ENCODE results near the gene OPHN1.

The OPHN1 gene

DNA sequence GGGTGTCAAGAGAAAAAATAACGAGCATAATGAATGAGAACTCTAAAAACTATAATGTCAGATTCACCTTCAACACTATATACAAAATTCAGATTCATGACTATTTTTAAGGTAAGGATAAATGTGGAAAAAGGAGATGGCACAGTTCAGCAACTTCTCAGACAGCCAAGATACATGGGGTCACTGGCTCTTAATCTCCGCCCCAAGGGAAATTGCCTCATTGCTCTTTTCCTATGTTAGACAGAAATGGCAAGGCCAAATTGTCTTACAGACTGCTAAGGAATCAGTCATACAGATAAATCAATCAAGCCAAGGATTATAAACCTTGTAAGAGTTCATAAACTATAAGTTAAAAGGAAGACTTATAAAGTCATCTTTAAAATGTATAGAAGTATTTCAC is 183.4 kb downstream of the OPHN1 start:
- no peak for DNase-seq (ENCODE audit: low read depth)

DNA sequence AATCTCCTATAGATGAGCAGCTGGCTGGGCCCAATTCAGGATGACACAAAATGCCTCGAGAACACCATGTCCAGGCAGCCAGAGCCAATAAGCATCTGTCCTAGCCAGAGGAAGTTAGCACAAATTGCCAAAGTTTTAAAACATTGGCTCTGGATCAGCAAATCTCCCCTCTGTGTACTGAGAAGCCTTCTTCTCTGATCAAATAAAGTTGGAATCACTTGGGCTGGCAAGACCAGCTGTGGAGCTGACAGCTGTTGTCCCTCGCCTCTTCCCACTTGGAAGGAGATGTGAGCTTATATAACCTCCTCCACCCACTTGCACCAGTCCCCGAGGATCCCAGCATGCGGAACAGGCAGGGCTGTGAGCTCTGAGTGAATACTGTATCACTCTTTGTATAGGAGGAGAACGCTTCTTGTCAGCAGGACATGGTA is 183.9 kb downstream of the OPHN1 start:
- no peak for DNase-seq (ENCODE audit: low read depth)

DNA sequence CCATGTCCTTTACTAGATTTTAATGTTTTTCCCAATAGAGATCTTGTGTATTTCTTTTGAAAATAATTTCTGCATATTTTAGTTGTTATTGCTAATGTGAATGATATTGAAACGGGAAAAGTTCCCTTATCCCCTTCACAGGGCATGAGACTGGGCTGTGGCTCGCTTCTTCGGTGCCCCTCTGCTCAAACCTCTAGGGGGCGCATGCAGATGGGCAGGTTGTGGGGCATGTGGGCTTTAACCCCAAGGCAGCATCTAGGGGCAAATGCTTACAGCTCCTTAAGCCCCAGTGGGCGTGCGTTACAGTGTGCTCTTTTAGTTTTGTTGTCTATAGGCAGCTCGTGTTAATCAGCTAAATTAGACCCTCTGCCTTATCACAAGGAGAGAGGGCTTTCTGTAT is 194.7 kb downstream of the OPHN1 start:
- DNase-seq (ENCODE audit: low read depth): no peak

DNA sequence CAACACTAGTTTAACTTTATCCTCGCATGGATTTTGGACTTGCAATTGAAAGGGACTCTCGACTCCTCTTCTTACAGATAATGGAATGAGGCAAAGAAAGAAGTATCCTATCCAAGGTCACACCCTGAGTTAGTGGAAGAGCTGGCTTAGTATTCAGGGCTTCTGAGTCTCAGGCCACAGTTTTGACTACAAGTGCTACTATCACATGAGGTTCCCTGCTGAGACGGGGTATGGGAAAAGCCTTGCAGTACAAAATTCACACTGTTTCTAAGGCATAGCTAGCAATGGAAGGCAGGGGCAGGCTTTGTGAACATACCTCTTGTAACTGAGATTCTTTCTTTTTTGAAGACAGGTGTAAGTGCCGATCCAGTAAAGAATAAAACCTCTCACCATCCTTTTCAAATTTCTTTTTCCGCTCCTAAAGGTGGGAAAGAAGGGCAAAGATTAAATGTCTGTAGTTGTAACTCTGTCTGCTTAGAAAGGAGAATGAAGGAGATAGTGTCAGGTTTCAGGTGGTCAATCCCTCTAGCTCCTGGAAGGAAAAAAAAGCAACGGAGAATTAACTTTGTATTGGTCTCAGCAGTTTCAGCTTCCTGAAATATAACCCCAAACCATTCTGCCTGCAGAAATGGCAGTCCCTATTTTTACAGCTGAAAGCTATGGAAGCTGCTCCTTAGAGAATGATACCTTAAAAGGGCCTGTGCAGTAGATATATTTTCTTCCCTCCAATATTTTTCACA is 199.0 kb downstream of the OPHN1 start:
- DNase-seq (ENCODE audit: low read depth): no peak

DNA sequence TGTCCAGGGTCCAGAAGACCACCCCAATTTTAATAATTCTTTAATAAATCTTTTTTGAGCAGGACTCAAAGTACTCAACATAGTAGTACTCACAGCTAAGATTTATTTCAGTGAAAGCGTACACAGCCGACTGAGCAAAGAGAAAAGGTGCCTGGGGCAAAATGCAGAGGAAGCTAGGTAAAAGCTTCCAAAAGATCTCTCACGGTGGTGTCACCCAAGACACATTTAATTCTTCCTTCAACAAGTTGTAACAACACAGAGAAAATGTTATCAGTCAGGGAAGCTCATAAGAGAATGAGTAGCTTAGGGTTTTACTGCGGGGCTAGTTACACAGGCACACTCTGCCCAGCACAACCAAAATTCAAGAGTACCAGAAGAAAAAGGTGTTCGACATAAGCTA is 201.1 kb downstream of the OPHN1 start:
- DNase-seq (ENCODE audit: low read depth): no peak

DNA sequence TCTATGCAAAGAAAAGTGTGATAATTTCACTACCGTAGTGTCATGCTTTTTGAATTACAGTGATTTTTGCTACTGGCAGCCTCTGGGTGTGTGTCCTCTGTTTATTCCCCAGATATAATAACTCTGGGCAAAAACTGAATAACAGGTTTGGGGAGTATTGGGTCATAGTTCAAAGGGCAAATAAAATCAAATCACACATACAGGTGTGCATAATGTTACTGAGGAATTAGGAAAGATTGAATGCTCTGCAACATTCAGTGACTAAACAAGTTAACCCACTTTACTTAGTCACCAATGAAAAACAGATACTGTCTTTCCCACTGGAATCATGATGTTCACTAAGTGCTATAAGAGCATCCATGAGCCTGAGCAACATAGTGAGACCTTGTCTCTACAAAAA is 224.3 kb downstream of the OPHN1 start:
- no peak for DNase-seq (ENCODE audit: low read depth)

DNA sequence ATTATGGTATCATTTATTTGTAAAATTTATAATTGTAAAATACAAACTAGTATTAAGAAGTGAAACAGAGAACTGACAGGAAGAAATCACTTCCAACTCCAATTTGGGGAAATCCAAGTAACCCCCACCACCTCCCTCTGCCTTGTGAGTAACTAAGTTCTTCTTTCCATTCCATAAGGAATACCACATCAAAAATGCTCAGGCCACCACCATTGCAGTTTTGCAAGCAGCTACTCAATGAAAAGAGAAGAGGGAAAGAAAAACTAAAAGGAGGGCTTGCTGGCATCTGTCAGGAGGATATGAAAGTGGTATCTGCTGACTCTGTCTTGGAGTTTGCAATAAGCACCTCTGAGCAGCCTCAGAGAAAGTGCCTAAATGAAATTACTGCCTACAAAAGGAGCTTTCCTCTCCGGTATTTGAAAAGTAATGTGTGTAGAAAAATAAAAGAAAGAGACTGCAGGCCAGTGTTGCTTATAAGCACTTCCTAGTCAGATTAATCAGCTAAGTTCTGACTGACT is 228.7 kb downstream of the OPHN1 start:
- no peak for DNase-seq (ENCODE audit: low read depth)

DNA sequence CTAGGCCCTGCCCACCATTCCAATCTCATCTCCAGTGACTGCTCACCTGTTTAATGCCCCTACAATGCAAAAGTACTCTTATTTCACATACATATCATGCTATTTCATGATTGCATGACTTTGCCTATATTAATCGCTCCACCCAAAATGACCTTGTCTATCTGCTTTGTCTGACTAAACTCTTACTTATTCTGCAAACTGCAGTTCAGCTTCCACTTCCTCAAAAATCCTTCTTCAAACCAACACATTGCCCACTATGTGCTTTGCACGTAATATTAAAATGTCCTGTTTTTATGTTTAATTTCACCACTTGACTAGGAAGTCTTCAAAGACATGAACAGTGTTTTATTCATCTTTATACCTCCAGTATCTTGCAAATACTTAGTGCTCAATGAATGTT is 229.6 kb downstream of the OPHN1 start:
- DNase-seq (ENCODE audit: low read depth): no peak

DNA sequence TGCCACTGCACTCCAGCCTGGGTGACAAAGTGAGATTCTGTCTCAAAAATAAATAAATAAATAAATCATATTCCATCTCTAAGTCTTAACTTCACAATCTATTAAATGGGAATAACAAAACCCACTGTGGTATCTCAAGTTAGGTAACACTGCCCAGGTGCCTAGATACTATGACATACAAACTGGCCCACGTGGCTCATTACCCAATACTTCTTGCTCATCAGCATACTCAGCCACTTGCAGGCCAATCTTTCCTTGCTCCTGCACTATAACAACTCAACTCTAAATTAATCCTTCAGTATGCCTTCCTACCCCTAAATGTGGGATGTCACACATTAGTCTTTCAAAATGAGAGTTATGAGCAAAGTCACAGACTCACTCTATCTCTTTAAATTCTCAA is 230.1 kb downstream of the OPHN1 start:
- no peak for DNase-seq (ENCODE audit: low read depth)

DNA sequence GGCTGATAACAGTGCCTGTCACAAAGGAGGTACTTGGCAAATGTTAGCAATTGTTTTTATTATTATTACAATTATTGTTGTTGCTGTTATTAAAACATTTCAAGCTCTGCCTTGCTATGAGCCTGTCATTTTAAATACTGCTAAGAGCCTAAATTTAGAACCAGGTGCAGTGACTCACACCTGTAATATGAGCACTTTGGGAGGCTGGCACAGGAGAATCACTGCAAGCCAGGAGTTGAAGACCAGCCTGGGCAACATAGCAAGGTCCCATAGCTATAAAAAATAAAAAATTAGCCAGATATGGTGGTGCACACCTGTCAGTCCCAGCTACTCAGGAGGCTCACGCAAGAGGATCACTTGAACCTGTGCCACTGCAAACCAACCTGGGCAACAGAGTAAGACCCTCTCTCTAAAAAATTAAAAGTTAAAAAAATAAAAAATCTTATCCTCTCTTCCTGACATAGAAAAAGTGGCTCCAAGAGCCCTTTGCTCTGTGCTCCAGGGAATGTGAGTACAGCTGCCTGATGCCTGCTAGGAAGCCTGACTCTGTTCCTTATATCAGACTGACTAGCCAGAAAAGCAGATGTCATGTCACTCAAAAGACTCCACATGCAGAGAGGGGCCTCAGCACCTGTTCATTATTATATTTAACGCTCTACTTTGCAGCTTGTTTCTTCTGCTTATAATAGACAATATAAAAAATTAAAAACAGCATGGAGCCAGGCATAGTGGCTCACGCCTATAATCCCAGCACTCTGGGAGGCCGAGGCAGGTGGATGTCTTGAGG is 234.0 kb downstream of the OPHN1 start:
- DNase-seq (ENCODE audit: low read depth): no peak

DNA sequence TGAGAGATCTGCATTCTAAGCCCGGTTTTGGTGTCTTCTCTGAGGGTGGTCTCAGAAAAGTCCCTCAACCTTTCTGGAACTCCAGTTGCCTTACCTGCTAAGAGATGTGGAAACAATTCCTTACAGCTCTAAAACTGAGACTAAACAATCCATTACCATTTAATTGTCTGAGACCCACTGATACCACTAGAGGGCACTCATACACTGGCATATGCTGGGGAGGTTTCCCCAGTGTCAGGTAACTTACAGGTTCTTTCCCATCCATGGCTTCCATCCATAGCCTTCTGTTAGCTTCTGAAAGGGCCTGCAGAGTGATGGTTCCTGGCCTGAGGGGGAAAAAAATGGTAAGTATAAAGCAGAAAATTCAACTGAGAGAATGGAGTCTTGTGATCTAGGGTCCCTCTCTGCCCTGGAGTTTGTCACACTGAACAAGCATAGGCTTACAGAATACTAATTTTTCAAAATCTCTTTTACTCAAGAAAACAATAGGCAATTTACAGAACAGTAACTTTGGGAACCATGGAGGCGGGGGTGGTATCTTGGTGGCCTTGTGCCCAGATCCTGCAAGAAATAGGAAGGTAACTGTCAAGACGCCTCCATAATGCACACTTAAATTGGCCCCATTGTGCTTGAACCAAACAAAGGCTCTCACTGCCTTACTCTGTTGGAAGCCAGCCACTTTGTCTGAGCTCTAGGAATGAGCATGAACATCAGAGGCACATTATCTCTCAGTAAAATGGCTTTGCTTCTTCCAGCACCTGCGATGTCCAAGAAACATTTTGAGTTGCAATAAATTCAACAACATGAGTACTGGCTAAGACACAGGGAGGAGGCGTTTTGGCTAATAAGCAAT is 236.1 kb downstream of the OPHN1 start:
- no peak for DNase-seq (ENCODE audit: low read depth)

DNA sequence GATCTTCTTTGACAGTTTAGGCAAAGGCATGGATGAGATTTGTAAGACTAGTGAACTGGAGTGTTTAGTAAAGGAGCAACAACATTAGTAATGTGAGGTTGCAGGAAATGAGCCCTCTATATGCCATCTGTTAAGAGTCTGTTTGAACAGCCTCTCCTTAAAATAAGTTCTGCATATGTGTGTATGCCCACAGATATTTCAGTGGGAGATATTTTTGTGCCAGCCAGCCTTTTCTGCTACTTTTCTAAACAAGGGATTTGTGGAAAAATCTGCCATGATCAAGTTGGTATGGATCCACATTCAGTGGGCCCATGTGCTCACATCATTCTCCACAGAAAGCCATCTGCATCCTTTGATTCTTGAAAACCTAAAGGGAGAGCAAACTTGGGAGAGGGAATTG is 237.7 kb downstream of the OPHN1 start:
- DNase-seq (ENCODE audit: low read depth): no peak

DNA sequence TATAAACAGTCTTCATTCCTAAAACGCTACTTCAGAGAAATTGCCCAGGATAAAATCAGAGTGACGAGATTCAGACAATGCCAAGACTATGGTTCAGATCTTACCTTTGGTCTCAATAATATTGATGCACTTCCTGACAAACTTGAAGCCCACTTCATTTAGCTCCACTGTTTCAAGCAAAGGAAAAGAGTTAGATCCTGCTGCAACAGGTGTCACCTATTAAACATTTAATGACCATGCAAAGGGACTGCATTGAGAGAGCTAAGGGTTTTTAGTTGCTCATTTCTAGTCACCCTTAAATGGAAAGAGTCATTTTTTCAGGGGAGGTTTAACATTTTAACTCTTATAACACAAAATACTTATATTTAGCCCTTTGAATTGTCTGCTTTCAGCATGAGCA is 239.5 kb downstream of the OPHN1 start:
- no peak for DNase-seq (ENCODE audit: low read depth)

DNA sequence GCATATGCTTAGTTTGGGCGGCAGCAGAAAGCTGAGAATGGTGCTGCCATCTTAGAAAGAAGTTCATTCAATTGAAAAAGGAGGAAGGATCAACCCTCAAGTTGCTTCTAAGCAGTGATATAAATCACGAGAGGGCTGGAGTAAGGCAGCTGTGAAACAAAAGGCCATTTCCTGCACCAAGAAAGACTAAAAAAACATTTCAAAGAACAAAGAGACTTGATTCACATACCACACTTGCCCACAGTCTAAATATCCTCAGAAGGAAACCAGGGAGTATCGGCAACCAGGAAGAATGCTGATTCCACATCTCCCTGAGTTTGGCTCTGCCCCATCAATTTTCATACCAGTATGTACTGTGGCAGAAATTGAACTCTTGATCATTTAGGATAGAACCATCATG is 240.1 kb downstream of the OPHN1 start:
- no peak for DNase-seq (ENCODE audit: low read depth)

DNA sequence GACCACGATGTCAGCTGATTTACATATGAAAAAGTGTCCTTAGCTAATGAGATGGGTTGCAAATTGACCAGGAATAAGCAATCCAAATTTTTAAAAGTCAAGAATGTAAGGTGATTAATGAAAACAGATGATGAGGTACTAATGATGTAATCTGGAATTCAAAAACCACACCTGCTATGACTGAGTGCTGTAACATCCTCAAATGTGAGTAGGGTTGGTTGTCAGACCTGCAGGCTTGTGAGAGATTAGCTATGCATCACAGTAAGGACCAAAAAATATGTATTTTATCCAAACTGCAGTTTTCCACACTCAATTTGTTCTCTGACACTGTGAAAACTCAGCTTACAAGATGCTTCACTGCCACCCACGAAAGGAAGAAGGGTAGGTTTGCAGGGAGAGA is 242.5 kb downstream of the OPHN1 start:
- DNase-seq (ENCODE audit: low read depth): no peak

DNA sequence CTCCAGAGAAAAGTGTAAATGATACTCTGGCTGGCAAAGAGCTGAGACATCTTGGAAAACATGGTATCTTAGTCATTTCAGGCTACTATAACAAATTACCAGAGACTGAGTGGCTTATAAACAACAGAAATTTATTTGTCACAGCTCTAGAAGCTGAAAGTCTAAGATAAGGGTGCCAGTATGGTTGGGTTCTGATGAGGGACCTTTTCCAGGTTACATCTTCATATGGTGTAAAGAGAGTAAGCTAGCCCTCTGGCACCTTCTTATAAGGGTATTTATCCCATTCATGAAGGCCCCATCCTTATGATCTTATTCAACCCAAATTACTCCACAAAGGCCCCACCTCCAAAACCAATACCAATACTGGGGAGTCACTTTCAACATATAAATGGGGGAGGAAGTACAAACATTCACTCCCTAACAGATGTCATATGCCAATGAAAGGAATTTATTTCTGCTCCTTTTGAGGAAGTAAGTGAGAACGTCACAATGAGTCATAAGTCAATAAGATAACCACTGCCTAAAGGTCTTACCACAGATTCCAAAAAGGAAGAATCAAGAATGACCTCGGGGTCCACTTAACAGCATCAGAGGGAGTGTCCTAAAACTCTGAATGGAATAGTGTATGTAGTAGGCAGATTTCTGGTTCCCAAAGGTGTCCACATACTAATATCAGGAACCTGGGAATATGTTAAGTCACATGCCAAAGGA is 246.6 kb downstream of the OPHN1 start:
- DNase-seq (ENCODE audit: low read depth): no peak

DNA sequence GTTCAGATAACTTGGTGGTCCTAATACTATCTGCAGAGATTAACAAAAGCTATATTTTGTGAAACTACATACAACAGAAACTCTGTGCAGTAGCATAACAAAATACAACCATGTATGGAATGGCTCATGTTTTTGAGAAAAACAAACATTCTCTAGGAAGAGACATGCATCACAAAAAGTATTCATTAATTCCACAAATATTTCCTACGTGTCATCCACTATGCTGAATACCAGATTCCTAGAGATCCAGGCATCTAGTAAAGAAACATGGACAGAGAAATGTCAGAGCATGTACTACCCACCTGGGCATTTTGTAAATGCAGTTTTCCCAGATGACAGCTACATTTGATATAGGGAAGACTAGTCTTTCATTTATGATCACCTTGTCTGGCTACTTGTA is 248.1 kb downstream of the OPHN1 start:
- DNase-seq (ENCODE audit: low read depth): no peak

DNA sequence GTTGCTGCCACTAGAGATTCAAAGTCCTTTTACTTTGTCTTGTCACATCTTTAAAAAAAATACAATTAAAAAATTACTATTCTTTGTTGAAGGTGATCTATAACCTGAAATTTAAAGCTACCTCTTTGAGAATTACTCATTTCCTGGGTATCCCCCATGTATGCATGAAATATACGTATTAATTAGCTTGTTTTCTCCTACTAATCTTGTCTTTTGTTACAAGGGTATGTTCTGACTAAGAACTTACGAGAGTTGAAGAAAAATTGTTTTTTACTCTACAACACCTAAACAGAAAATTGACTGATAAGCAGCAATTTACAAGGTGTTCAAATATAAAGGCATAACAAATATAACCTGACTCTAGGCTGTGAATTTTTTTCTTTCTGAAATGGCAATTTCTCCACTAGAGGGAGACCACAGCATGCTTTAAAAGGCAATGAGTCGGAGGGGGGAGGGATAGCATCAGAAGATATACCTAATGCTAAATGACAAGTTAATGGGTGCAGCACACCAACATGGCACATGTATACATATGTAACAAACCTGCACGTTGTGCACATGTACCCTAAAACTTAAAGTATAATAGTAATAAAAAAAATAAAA is 249.6 kb downstream of the OPHN1 start:
- DNase-seq (ENCODE audit: low read depth): no peak

DNA sequence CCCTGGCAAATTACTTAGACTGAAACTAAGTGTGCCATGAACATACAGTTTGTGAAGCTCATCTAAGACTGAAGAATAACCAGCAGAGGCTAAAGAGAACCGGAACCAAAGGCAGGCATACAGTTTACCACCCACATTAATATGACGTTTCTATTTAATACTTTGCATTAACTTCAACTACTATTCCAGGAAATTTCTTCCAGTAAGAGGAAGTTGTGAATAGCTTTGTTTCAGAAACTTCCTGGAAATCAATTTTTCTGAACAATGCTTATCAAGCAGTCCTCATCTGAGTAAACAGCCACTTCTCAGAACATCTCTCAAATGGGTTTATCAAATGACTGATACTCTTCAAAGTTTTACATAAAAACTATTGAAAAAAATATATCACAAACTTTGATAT is 252.7 kb downstream of the OPHN1 start:
- DNase-seq (ENCODE audit: low read depth): no peak

DNA sequence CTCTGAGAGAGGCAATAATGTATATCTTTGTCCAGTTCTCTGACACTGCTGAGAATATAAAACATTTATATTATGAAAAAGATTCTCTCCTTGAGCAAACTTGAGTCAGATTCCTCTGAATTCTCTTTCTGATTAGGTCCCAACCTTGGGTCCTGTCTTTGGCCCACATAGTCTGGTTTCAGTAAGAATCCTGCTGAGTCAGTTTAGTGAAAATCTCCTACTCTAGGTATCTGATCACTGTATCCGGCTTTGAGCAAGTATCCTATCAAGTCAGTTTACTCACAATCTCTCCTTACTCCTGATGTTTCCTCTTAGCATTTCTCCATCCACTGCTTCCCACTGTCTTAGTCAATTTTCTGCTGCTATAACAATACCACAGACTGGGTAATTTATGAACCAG is 253.9 kb downstream of the OPHN1 start:
- DNase-seq (ENCODE audit: low read depth): no peak

DNA sequence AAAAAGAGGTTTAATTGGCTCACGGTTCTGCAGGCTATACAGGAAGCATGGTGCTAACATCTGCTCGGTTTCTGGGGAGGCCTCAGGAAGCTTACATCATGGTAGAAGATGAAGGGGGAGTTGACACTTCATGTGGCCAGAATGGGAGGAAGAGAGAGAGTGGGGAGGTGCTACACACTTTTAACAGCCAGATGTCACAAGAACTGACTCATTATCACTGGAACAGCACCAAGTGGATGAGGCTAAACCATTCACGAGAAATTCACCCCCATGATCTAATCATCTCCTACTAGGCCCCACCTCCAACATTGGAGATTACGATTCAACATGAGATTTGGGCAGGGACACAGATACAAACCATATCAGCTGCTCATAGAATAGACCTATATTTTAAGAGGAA is 255.8 kb downstream of the OPHN1 start:
- DNase-seq (ENCODE audit: low read depth): no peak

Measured in T follicular helper cell (primary cell).